A673 (cell line): ENCODE results near the gene XYLT1.

Source experiments
- EZH2 ChIP-seq: fragments of 200-600 bp; sonication (generic); IDR thresholded peaks from 2 replicates; pipeline ENCODE4 v1.6.1; 2017; ENCODE audit warnings: borderline replicate concordance, low read depth, mild to moderate bottlenecking, mixed read lengths, antibody characterized with exemption, low read length; ENCODE audit not compliant: poor library complexity, severe bottlenecking
- TF ChIP-seq, protein P1 (sequence below): fragments of 300-800, 200-600 bp; sonication (generic); conservative IDR thresholded peaks from 2 replicates; pipeline ENCODE4 v1.5.1; 2017; ENCODE audit warnings: low read depth, mild to moderate bottlenecking, antibody characterized with exemption, low read length, moderate library complexity, mixed read lengths

DNA sequence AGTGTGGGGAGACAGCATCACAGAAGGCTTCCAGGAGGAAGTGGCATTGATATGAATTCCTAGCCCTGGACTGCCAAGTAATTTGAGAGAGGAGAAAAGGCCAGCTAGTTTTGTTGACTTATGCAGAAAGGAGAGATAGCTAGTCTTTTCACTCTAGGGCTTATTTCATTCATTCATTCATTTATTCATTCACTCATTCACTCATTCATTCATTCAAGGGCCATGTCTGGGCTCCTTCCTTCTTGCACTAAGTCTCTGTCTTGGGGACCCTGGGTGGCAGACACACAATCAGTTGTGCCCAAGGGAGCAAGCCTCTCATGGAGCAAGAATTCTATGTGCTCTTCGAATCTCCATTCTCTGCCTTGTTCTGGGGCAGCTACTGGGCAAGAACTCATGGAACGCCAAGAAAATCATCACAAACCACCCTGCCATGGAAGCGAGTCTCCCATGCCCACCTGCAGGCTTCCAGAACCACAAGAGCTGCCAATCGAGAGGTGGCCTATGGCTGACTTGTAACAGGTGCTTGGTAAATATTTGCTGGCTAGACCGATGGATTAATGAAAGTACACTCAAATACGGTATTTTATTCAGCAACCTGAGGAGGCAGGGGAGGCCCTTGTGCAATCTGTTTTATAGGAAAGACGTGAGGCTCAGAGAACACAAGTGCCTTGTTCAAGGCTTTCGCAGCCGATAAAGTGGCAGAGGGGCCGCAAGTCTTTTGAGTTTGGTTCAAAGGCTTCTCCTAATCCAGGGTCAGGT, 223.6 kb downstream of the XYLT1 start:
- TF ChIP-seq, protein P1, sequence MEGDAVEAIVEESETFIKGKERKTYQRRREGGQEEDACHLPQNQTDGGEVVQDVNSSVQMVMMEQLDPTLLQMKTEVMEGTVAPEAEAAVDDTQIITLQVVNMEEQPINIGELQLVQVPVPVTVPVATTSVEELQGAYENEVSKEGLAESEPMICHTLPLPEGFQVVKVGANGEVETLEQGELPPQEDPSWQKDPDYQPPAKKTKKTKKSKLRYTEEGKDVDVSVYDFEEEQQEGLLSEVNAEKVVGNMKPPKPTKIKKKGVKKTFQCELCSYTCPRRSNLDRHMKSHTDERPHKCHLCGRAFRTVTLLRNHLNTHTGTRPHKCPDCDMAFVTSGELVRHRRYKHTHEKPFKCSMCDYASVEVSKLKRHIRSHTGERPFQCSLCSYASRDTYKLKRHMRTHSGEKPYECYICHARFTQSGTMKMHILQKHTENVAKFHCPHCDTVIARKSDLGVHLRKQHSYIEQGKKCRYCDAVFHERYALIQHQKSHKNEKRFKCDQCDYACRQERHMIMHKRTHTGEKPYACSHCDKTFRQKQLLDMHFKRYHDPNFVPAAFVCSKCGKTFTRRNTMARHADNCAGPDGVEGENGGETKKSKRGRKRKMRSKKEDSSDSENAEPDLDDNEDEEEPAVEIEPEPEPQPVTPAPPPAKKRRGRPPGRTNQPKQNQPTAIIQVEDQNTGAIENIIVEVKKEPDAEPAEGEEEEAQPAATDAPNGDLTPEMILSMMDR, result no peak
- no peak for TF ChIP-seq EZH2
